ENCODE data around the gene GSTA3. TPM values are rescaled to one million over a fixed set of nuclear protein-coding genes. Genes with fewer than 3 reads are reported as not detected.
"Not testable (repeated sequence)": the region's sequence is repeated elsewhere in the genome, so short reads cannot be mapped to it uniquely, and the experiment has no call there.

GSTA3 gene
- total RNA-seq, 1 experiment from 2014 or later: not detected

- Histone ChIP-seq H3K79me2 (ENCODE audit: low read length) (no peaks in the 10 kb centered on the region), H3K9me3 (ENCODE audit: low read length) (no peaks in the 10 kb centered on the region), H4K20me1 (ENCODE audit: insufficient read depth, low read depth, low read length) (no peaks in the 10 kb centered on the region), H3K9ac (ENCODE audit: low read length) (no peak overlapping the region), H3K9me2 (replicated peaks; ENCODE audit: insufficient read depth, low read length) (no peaks in the 10 kb centered on the region), H3K36me3 (ENCODE audit: insufficient read depth, low read length) (no peaks in the 10 kb centered on the region), H3K27me3 (ENCODE audit: low read length) (no peaks in the 10 kb centered on the region), H3K4me1 (ENCODE audit: low read length) (no peaks in the 10 kb centered on the region), H3K4me3 (ENCODE audit: low read length) (no peak overlapping the region), H3K4me2 (ENCODE audit: low read depth, low read length, poor library complexity, severe bottlenecking) (no peak overlapping the region), H3K27ac (ENCODE audit: low read length) (no peak overlapping the region), H2AFZ (ENCODE audit: low read length) (no peak overlapping the region)
- DNase-seq: no peak
Observed at GRCh38 chr6:52921743-52922142, 12.2 kb upstream of the GSTA3 start.

- not testable (repeated sequence) for DNase-seq; H3K9ac ChIP-seq (ENCODE audit: low read length); H4K20me1 ChIP-seq (ENCODE audit: insufficient read depth, low read depth, low read length); H3K9me3 ChIP-seq (ENCODE audit: low read length); H3K36me3 ChIP-seq (ENCODE audit: insufficient read depth, low read length); H3K9me2 ChIP-seq (replicated peaks; ENCODE audit: insufficient read depth, low read length); H2AFZ ChIP-seq (ENCODE audit: low read length); H3K27me3 ChIP-seq (ENCODE audit: low read length); H3K79me2 ChIP-seq (ENCODE audit: low read length); H3K4me2 ChIP-seq (ENCODE audit: low read depth, low read length, poor library complexity, severe bottlenecking); H3K27ac ChIP-seq (ENCODE audit: low read length); H3K4me3 ChIP-seq (ENCODE audit: low read length); H3K4me1 ChIP-seq (ENCODE audit: low read length)
Observed at GRCh38 chr6:52919511-52919910, 10.0 kb upstream of the GSTA3 start.

GRCh38 chr6:52918771-52919170, 9.3 kb upstream of the GSTA3 start:
- not testable (repeated sequence) for H3K9me3 ChIP-seq (ENCODE audit: low read length); H3K4me1 ChIP-seq (ENCODE audit: low read length); H3K79me2 ChIP-seq (ENCODE audit: low read length)

GRCh38 chr6:52918027-52918686, 8.7 kb upstream of the GSTA3 start:
- not testable (repeated sequence) for H3K9me2 ChIP-seq (replicated peaks; ENCODE audit: insufficient read depth, low read length); H3K4me1 ChIP-seq (ENCODE audit: low read length); H4K20me1 ChIP-seq (ENCODE audit: insufficient read depth, low read depth, low read length); H3K27ac ChIP-seq (ENCODE audit: low read length); H3K79me2 ChIP-seq (ENCODE audit: low read length); H3K4me3 ChIP-seq (ENCODE audit: low read length); H3K4me2 ChIP-seq (ENCODE audit: low read depth, low read length, poor library complexity, severe bottlenecking); H2AFZ ChIP-seq (ENCODE audit: low read length); H3K9me3 ChIP-seq (ENCODE audit: low read length); H3K9ac ChIP-seq (ENCODE audit: low read length); H3K36me3 ChIP-seq (ENCODE audit: insufficient read depth, low read length); H3K27me3 ChIP-seq (ENCODE audit: low read length); DNase-seq

More at GRCh38 chr6:52918771-52919170, 9.3 kb upstream of the GSTA3 start:
- H3K9me2 ChIP-seq (replicated peaks; ENCODE audit: insufficient read depth, low read length); H4K20me1 ChIP-seq (ENCODE audit: insufficient read depth, low read depth, low read length); H3K27ac ChIP-seq (ENCODE audit: low read length); H3K27me3 ChIP-seq (ENCODE audit: low read length); H3K4me2 ChIP-seq (ENCODE audit: low read depth, low read length, poor library complexity, severe bottlenecking); H3K36me3 ChIP-seq (ENCODE audit: insufficient read depth, low read length); H3K4me3 ChIP-seq (ENCODE audit: low read length); DNase-seq; H2AFZ ChIP-seq (ENCODE audit: low read length); H3K9ac ChIP-seq (ENCODE audit: low read length): not testable (repeated sequence)

GRCh38 chr6:52914516-52914915, 5.0 kb upstream of the GSTA3 start:
- Histone ChIP-seq H3K79me2 (ENCODE audit: low read length) (no peaks in the 10 kb centered on the region), H3K4me3 (ENCODE audit: low read length) (no peak overlapping the region), H3K9me2 (replicated peaks; ENCODE audit: insufficient read depth, low read length) (no peaks in the 10 kb centered on the region), H3K27me3 (ENCODE audit: low read length) (no peaks in the 10 kb centered on the region), H4K20me1 (ENCODE audit: insufficient read depth, low read depth, low read length) (no peaks in the 10 kb centered on the region), H3K4me1 (ENCODE audit: low read length) (no peaks in the 10 kb centered on the region), H3K27ac (ENCODE audit: low read length) (no peak overlapping the region), H3K36me3 (ENCODE audit: insufficient read depth, low read length) (no peaks in the 10 kb centered on the region), H3K9ac (ENCODE audit: low read length) (no peak overlapping the region), H2AFZ (ENCODE audit: low read length) (no peak overlapping the region), H3K4me2 (ENCODE audit: low read depth, low read length, poor library complexity, severe bottlenecking) (no peak overlapping the region), H3K9me3 (ENCODE audit: low read length) (no peaks in the 10 kb centered on the region)
- no peak for DNase-seq

- no peak overlapping the region for H3K27ac ChIP-seq (ENCODE audit: low read length)
- no peak for DNase-seq
- no peaks in the 10 kb centered on the region for H3K27me3 ChIP-seq (ENCODE audit: low read length)
- H4K20me1 ChIP-seq (ENCODE audit: insufficient read depth, low read depth, low read length): no peaks in the 10 kb centered on the region
- no peaks in the 10 kb centered on the region for H3K9me3 ChIP-seq (ENCODE audit: low read length)
- H3K4me1 ChIP-seq (ENCODE audit: low read length): no peaks in the 10 kb centered on the region
- no peaks in the 10 kb centered on the region for H3K79me2 ChIP-seq (ENCODE audit: low read length)
- no peaks in the 10 kb centered on the region for H3K9me2 ChIP-seq (replicated peaks; ENCODE audit: insufficient read depth, low read length)
- no peak overlapping the region for H3K4me2 ChIP-seq (ENCODE audit: low read depth, low read length, poor library complexity, severe bottlenecking)
- H2AFZ ChIP-seq (ENCODE audit: low read length): no peak overlapping the region
- H3K4me3 ChIP-seq (ENCODE audit: low read length): no peak overlapping the region
- H3K9ac ChIP-seq (ENCODE audit: low read length): no peak overlapping the region
- H3K36me3 ChIP-seq (ENCODE audit: insufficient read depth, low read length): no peaks in the 10 kb centered on the region
Observed at GRCh38 chr6:52910091-52910490, 593 bp upstream of the GSTA3 start.

GRCh38 chr6:52909131-52909530, 367 bp downstream of the GSTA3 start:
- Histone ChIP-seq H2AFZ (ENCODE audit: low read length) (no peak overlapping the region), H3K27me3 (ENCODE audit: low read length) (no peaks in the 10 kb centered on the region), H3K27ac (ENCODE audit: low read length) (no peak overlapping the region), H3K9me3 (ENCODE audit: low read length) (no peaks in the 10 kb centered on the region), H3K79me2 (ENCODE audit: low read length) (no peaks in the 10 kb centered on the region), H3K4me1 (ENCODE audit: low read length) (no peaks in the 10 kb centered on the region), H3K4me3 (ENCODE audit: low read length) (no peak overlapping the region), H3K36me3 (ENCODE audit: insufficient read depth, low read length) (no peaks in the 10 kb centered on the region), H4K20me1 (ENCODE audit: insufficient read depth, low read depth, low read length) (no peaks in the 10 kb centered on the region), H3K9ac (ENCODE audit: low read length) (no peak overlapping the region), H3K4me2 (ENCODE audit: low read depth, low read length, poor library complexity, severe bottlenecking) (no peak overlapping the region), H3K9me2 (replicated peaks; ENCODE audit: insufficient read depth, low read length) (no peaks in the 10 kb centered on the region)
- no peak for DNase-seq

- no peak for DNase-seq
- H3K79me2 ChIP-seq (ENCODE audit: low read length): no peaks in the 10 kb centered on the region
- H3K27me3 ChIP-seq (ENCODE audit: low read length): no peaks in the 10 kb centered on the region
- no peaks in the 10 kb centered on the region for H3K36me3 ChIP-seq (ENCODE audit: insufficient read depth, low read length)
- H3K9ac ChIP-seq (ENCODE audit: low read length): no peak overlapping the region
- no peak overlapping the region for H3K27ac ChIP-seq (ENCODE audit: low read length)
- no peaks in the 10 kb centered on the region for H3K4me1 ChIP-seq (ENCODE audit: low read length)
- no peak overlapping the region for H3K4me3 ChIP-seq (ENCODE audit: low read length)
- H3K9me3 ChIP-seq (ENCODE audit: low read length): no peaks in the 10 kb centered on the region
- H3K4me2 ChIP-seq (ENCODE audit: low read depth, low read length, poor library complexity, severe bottlenecking): no peak overlapping the region
- no peak overlapping the region for H2AFZ ChIP-seq (ENCODE audit: low read length)
- no peaks in the 10 kb centered on the region for H4K20me1 ChIP-seq (ENCODE audit: insufficient read depth, low read depth, low read length)
- no peaks in the 10 kb centered on the region for H3K9me2 ChIP-seq (replicated peaks; ENCODE audit: insufficient read depth, low read length)
Observed at GRCh38 chr6:52908526-52908925, 972 bp downstream of the GSTA3 start.

Measured in Karpas-422 (cell line).